RWPE2 (cell line): ENCODE results near the gene BDP1.
A peak's percentile ranks its signal among the peaks of the same experiment; 100 is the strongest.
"Not testable (repeated sequence)": the region's sequence is repeated elsewhere in the genome, so short reads cannot be mapped to it uniquely, and the experiment has no call there.

Source experiments
- ATAC-seq: fragments of 200-7000 bp; cut with Tn5 transposase; 3 replicates; pipeline ENCODE4 v1.9.1; 2021; ENCODE audit warnings: low read depth
- DNase-seq: peaks from one replicate; pipeline ENCODE4 v3.0.0-alpha.2; 2020; ENCODE audit warnings: low spot score
- H3K27ac ChIP-seq: fragments of 450-650 bp; 2 replicates; pipeline ENCODE4 v1.5.1; 2017; ENCODE audit warnings: mild to moderate bottlenecking; ENCODE audit not compliant: poor library complexity, severe bottlenecking
- H3K27me3 ChIP-seq: fragments of 250-450 bp; sonication (Bioruptor Pico); 2 replicates; pipeline ENCODE4 v1.5.1; 2021; ENCODE audit warnings: mild to moderate bottlenecking, moderate library complexity; ENCODE audit not compliant: insufficient read depth, poor library complexity, severe bottlenecking
- H3K36me3 ChIP-seq: fragments of 250-450 bp; sonication (Bioruptor Pico); 2 replicates; pipeline ENCODE4 v1.5.1; 2020; ENCODE audit warnings: low read depth, mild to moderate bottlenecking, moderate library complexity
- H3K4me1 ChIP-seq: fragments of 250-450 bp; sonication (Bioruptor Pico); 2 replicates; pipeline ENCODE4 v1.5.1; 2021; ENCODE audit warnings: mild to moderate bottlenecking, moderate library complexity; ENCODE audit not compliant: insufficient read depth, poor library complexity, severe bottlenecking
- H3K4me3 ChIP-seq: fragments of 250-450 bp; sonication (Bioruptor Pico); 2 replicates; pipeline ENCODE4 v1.5.1; 2021; ENCODE audit warnings: mild to moderate bottlenecking, moderate library complexity; ENCODE audit not compliant: severe bottlenecking
- H3K9me3 ChIP-seq: fragments of 250-450 bp; sonication (Bioruptor Pico); 2 replicates; pipeline ENCODE4 v1.5.1; 2021; ENCODE audit warnings: mild to moderate bottlenecking, moderate library complexity; ENCODE audit not compliant: severe bottlenecking
- TF ChIP-seq, protein P1 (sequence below): fragments of 450-650 bp; IDR thresholded peaks from one replicate; pipeline ENCODE4 v1.5.1; 2017; ENCODE audit warnings: mild to moderate bottlenecking, moderate library complexity; ENCODE audit not compliant: poor library complexity, severe bottlenecking

Gene BDP1

DNA sequence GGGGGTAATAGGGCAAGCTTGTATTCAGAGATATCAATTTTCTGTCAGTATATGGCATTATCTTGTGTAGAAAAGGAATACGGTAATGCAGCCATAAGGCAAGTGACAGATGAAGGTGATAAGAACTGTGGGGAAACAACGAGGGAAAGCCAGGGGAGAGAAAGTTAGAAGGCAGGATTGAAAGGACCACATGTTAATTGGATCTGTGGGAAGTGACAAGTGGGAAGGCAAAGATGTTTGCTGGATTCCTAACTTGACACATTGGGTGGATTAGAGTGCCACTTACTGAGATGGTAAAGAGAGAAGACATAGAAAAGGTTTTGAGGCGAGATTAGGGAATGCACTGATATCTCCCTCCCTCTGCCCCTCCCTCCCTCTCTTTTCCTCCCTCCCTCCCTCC, 20.6 kb upstream of the BDP1 start:
- not testable (repeated sequence) for H3K27ac ChIP-seq, H3K36me3 ChIP-seq, DNase-seq, ATAC-seq, H3K4me1 ChIP-seq, H3K4me3 ChIP-seq, H3K9me3 ChIP-seq
- H3K27me3 ChIP-seq = peaks cover 11% of the 10 kb centered on the region

GRCh38 chr5:71441564-71441963, 13.9 kb upstream of the BDP1 start:
- not testable (repeated sequence) for H3K4me1 ChIP-seq, H3K4me3 ChIP-seq, ATAC-seq, H3K9me3 ChIP-seq, H3K27ac ChIP-seq, H3K36me3 ChIP-seq, DNase-seq
- H3K27me3 ChIP-seq = peaks cover 23% of the 10 kb centered on the region

DNA sequence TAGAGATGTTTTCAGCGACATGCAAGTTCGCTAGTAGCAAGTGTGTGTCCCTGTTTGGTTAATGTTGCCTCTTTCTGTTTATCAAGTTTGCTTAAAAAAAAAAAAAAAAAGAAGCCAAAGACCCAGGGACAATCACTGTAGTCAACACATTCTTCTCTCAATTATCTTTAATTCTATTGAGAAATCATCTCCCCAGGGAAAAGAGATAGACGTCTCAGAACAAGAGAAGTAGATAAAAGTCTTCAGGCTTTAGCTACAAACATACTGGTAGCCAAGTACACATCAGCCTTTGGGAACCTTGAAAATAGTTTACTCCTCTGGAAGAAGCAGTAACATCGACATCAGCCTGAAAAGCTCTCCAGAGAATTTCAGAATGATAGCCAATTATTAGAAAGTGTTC, 11.6 kb upstream of the BDP1 start:
- not testable (repeated sequence) for H3K9me3 ChIP-seq, H3K27ac ChIP-seq, H3K36me3 ChIP-seq, ATAC-seq, H3K4me3 ChIP-seq, H3K4me1 ChIP-seq, DNase-seq
- peaks cover 27% of the 10 kb centered on the region for H3K27me3 ChIP-seq

- H3K9me3 ChIP-seq, ATAC-seq, H3K4me3 ChIP-seq, DNase-seq, H3K4me1 ChIP-seq, H3K27ac ChIP-seq, H3K36me3 ChIP-seq: not testable (repeated sequence)
- peaks cover 29% of the 10 kb centered on the region for H3K27me3 ChIP-seq
These were observed 10.4 kb upstream of the BDP1 start for GRCh38 chr5:71445015-71445414.

DNA sequence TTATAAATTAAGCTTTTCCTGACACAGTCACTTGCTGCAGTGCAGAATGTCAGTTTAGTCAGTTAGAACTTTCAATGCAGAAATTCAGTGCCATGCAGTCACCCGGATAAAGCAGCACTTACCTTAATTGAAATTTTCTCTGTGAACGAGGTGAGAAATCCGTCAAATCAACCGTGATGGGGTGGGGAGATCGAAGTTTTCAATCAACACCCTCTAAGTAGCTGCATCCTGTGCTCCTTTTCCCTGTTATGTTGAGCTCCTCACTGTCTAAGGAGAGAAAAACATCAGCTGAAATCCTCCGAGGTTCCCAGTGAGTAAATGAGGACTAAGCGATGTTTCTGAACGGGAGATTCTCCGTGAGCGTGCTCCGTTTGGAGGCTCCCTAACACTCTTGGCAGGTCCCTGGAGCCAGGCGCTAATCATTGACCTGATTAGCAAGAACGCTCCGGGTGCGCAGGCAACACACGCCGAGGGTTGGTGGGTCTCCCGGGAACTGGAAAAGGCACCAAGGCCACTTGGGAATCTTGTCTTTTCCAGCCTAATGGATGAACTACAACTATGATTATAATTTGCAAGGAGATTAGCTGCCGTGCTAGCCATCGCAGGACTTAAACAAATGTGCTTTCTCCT, 9.8 kb upstream of the BDP1 start:
- not testable (repeated sequence) for H3K9me3 ChIP-seq, H3K36me3 ChIP-seq, H3K4me3 ChIP-seq, DNase-seq, H3K4me1 ChIP-seq, H3K27ac ChIP-seq
- ATAC-seq = peak; percentile 53
- H3K27me3 ChIP-seq = peaks cover 36% of the 10 kb centered on the region

- not testable (repeated sequence) for H3K4me3 ChIP-seq, H3K4me1 ChIP-seq, H3K9me3 ChIP-seq, H3K36me3 ChIP-seq, H3K27ac ChIP-seq, ATAC-seq, DNase-seq
- H3K27me3 ChIP-seq = peaks cover 38% of the 10 kb centered on the region
These were observed 8.8 kb upstream of the BDP1 start for GRCh38 chr5:71446540-71447216.

DNA sequence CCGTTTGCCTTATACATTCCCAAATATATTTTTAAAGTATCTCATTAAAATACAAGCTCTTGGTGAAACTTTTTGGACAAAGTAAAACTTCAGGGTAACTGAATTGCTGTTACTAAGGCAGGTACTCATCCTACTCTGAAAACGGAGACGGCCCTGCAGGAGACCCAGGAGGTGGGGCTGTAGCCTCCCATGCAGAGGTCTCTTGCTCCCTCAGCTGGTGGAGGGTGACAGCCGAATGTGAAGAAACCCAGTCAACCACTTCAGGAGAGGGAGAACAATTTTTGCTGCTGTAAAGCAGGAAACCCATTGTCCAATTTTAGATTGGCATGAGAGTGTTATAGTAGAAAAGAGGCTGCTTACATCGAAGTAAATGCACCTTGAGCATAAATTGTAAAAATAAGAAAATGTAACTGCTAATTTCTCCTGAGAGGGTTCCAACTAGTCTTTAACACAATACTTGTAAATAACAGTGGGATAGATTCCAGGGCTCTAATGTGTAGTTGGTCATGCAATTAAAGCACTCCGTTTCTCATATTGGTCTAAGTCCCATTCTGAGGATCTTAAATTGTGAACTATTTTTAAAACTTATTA, 8.1 kb upstream of the BDP1 start:
- not testable (repeated sequence) for H3K27ac ChIP-seq, H3K9me3 ChIP-seq, H3K36me3 ChIP-seq, H3K4me1 ChIP-seq, DNase-seq, H3K4me3 ChIP-seq
- H3K27me3 ChIP-seq = peaks cover 38% of the 10 kb centered on the region
- ATAC-seq = peak; percentile 96
- TF ChIP-seq, protein P1, sequence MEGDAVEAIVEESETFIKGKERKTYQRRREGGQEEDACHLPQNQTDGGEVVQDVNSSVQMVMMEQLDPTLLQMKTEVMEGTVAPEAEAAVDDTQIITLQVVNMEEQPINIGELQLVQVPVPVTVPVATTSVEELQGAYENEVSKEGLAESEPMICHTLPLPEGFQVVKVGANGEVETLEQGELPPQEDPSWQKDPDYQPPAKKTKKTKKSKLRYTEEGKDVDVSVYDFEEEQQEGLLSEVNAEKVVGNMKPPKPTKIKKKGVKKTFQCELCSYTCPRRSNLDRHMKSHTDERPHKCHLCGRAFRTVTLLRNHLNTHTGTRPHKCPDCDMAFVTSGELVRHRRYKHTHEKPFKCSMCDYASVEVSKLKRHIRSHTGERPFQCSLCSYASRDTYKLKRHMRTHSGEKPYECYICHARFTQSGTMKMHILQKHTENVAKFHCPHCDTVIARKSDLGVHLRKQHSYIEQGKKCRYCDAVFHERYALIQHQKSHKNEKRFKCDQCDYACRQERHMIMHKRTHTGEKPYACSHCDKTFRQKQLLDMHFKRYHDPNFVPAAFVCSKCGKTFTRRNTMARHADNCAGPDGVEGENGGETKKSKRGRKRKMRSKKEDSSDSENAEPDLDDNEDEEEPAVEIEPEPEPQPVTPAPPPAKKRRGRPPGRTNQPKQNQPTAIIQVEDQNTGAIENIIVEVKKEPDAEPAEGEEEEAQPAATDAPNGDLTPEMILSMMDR = peak; percentile 74
